GM21447 (cell line): ENCODE data around the gene EPHB1.

ENCODE experiments used
- ATAC-seq: cut with Tn5 transposase; IDR thresholded peaks from one replicate; pipeline ENCODE4 v1.9.1; 2021; ENCODE audit not compliant: unreplicated experiment

EPHB1 gene

GRCh38 chr3:135181408-135181807 lies 386.3 kb downstream of the EPHB1 start:
- ATAC-seq, result no peak

- ATAC-seq, result no peak
Measured at GRCh38 chr3:135182364-135182998, 387.4 kb downstream of the EPHB1 start.

- ATAC-seq, result no peak
Measured at GRCh38 chr3:135190658-135191057, 395.6 kb downstream of the EPHB1 start.

GRCh38 chr3:135191708-135192107 lies 396.6 kb downstream of the EPHB1 start:
- ATAC-seq, result no peak

GRCh38 chr3:135192929-135193328 lies 397.9 kb downstream of the EPHB1 start:
- ATAC-seq, result no peak

- ATAC-seq, result no peak
Measured at GRCh38 chr3:135197246-135197645, 402.2 kb downstream of the EPHB1 start.

GRCh38 chr3:135197856-135198255 lies 402.8 kb downstream of the EPHB1 start:
- no peak for ATAC-seq

GRCh38 chr3:135199137-135199536 lies 404.1 kb downstream of the EPHB1 start:
- ATAC-seq, result no peak

- no peak for ATAC-seq
Measured at GRCh38 chr3:135203026-135203425, 408.0 kb downstream of the EPHB1 start.

GRCh38 chr3:135213213-135213612 lies 418.2 kb downstream of the EPHB1 start:
- ATAC-seq, result no peak

- ATAC-seq, result no peak
Measured at GRCh38 chr3:135213822-135214221, 418.8 kb downstream of the EPHB1 start.

- no peak for ATAC-seq
Measured at GRCh38 chr3:135214400-135214799, 419.3 kb downstream of the EPHB1 start.

GRCh38 chr3:135215516-135215915 lies 420.5 kb downstream of the EPHB1 start:
- ATAC-seq, result no peak

GRCh38 chr3:135216659-135217058 lies 421.6 kb downstream of the EPHB1 start:
- ATAC-seq, result no peak

- no peak for ATAC-seq
Measured at GRCh38 chr3:135217730-135218129, 422.7 kb downstream of the EPHB1 start.

GRCh38 chr3:135218304-135218703 lies 423.2 kb downstream of the EPHB1 start:
- ATAC-seq, result no peak

- no peak for ATAC-seq
Measured at GRCh38 chr3:135218782-135219181, 423.7 kb downstream of the EPHB1 start.

GRCh38 chr3:135224815-135225362 lies 429.8 kb downstream of the EPHB1 start:
- no peak for ATAC-seq

- ATAC-seq, result no peak
Measured at GRCh38 chr3:135226057-135226456, 431.0 kb downstream of the EPHB1 start.

- no peak for ATAC-seq
Measured at GRCh38 chr3:135228201-135228600, 433.1 kb downstream of the EPHB1 start.

GRCh38 chr3:135229018-135229495 lies 434.0 kb downstream of the EPHB1 start:
- ATAC-seq, result no peak

- ATAC-seq, result no peak
Measured at GRCh38 chr3:135231737-135232136, 436.7 kb downstream of the EPHB1 start.

GRCh38 chr3:135232226-135232625 lies 437.2 kb downstream of the EPHB1 start:
- no peak for ATAC-seq
